ENCODE data around the gene TEX29.

The TEX29 gene

DNA sequence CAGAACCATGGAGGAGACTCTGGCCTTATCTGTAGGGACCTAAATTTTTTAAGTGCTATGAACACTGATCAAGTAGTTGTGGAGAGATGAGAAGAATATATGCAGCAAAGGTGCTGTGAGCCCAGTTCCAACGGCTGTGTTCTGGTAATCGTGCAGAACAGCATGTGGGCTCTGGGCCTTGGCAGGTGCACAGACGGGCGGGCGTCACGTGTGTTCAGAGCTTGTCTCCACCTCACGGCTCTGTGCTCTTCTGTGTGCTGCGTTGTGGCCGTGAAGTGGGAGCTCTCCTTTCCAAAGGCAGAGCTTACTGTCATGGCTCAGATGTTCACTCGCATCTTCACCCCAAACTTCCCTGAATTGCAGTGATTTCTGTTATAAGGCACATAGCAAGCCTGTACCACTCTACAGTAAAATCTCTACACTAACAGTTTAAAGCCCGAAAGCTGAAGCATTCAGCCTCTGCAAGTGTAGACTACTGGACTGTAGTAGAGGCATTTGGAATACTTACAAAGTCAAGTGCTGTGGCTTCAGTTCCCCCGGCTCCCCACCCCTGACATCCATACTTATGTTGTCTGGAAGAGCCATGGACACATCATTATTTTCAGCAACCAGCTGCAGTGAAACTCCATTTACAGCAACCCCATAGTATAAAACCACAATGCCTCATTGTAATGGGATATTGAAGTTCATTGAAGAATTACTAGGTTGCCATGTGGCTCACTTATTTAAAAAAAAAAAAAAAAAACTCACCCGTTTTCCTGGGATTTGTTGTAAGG is 27.5 kb upstream of the TEX29 start:
- DNase-seq, result no peak

DNA sequence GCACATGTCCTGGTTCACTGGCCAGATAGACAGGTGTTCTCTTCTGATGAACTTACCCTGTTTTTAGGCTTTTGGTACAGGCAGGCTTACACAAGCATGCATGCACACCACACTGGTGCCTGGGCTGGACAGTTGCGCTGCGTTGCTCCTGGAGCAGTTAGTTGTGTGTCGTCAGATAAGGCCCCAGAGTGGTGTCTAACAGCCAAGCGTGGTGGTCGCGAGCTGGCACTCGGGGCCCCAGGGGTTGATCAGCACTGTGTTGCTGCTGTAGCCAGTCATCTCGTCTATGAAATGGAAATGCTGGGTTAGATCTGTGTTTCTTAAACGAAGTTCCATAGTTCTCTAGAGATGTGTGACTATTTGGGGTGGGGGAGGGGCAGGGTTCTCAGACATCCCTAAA is 24.6 kb upstream of the TEX29 start:
- DNase-seq, result no peak

GRCh38 chr13:111296417-111296816 is 24.0 kb upstream of the TEX29 start:
- no peak for DNase-seq

DNA sequence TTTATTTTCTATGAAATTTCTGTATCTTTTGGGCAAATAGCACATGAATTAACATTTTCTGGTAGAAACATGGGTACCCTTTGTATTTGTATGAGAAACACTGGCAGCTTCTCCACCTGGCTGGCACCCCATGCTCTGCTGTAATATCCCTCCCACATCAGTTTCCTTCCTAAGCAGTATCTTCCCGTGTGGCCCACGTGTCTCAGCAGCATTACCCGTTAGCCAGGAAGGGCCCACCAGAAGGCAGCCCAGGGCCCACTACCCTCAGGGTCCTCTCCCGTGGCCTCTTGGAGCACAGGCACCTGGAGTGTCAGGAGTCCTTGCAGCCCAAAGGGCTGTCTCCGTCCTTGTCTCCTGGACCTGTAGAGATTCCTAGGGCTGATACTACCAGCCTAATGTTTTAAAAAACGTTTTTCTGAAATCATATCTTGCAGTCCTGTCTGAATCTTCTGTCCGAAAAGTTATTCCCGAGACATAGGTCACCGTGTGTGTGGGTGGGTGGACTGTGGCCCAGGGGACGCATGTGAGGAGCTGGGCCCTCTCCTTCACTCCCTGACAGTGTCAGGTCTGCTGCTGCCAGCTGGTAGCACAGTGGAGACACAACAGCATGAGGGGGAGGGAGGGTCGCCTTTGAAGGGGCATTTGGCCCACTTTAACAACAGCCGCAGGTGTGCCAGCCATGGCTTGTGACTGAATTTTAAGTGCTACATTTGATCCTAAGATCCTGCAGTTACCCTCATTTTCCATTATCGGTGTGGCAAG is 22.0 kb upstream of the TEX29 start:
- no peak for DNase-seq

- peak in 1 of 2 experiments; percentile 37 for DNase-seq
These were observed 18.3 kb upstream of the TEX29 start for GRCh38 chr13:111302045-111302726.

- no peak for DNase-seq
These were observed 16.9 kb upstream of the TEX29 start for GRCh38 chr13:111303559-111303958.

- DNase-seq, result no peak
These were observed 16.3 kb upstream of the TEX29 start for GRCh38 chr13:111304041-111304544.

DNA sequence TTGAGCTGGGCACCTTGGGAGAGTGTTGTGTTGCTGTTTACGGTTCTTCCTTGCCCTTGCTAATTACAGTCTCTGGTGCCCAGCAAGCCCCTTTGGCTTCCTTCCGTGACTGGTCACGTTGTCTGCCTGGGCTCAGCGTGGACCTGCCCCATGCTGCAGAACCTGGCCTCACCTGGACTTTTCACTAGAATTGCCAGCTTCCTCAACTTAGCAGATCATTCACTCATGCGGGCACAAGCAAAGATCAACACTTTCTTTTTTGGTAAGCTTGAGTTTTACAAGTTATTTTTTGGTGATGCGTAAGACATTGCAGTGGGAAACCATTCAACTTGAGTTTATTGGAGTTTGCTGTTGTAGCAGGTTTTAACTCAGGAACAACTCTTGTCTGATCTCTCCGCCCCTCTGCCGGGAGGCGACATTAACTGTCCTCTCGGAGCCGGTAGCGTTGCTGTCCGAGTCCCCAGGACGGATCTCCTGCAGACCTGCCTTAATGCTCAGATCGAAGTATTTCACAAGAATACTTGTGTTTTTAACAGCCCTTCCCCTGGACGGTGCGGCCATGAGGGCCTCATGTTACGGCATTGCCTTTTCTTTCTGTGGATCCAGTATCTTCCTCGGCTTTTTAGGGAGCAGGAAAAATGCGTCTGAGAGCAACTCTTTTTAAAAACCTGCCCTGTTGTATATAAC is 15.7 kb upstream of the TEX29 start:
- no peak for DNase-seq

DNA sequence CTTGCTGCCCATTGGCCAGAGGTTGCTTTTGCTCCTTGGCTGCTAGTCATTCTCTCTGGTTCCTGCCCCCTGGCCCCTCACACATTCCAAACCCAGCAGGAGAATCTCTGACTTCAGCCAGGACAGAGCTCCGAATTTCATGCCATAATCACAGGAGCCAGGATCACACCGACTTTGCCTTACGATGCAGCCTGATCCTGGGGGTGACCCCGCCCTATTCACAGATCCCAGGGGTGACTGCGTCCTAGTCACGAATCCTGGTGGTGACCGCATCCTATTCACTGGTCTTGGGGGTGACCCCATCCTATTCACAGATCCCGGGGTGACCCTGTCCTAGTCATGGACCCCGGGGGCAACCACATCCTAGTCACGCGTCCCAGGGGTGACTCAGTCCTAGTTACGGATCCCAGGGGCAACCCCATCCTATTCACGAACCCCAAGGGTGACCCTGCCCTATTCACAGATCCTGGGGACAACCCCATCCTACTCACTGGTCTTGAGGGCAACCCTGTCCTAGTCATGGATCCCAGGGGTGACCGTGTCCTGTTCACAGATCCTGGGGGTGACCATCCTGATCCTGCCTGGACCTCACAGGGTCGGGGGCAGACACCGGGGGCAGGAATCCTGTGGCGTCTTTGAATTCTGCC is 7.4 kb upstream of the TEX29 start:
- no peak for DNase-seq

- DNase-seq, result no peak
These were observed 6.5 kb upstream of the TEX29 start for GRCh38 chr13:111313911-111314425.

DNA sequence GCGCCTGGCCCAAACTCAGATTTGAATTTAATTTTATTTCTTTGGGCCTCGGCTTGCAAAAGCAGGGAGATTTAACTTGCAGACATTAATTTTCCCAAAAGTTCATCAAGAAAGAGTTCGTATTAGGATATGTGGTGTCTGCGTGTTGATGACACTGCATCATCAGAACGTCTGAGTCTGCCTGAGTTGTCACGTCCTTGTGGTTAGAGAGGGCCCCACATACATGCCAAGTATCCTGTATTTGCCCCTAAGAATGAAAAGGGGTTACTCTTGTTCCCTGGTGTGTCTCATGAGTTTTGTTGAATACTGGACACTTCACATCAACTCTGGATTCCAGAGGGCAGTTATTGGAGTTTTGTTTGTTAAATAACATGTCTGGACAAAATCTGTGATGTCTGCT is 5.6 kb upstream of the TEX29 start:
- no peak for DNase-seq

GRCh38 chr13:111315347-111315995 is 5.0 kb upstream of the TEX29 start:
- DNase-seq, result peak in 1 of 2 experiments; percentile 48

- DNase-seq, result no peak
These were observed 4.2 kb upstream of the TEX29 start for GRCh38 chr13:111316161-111316730.

- no peak for DNase-seq
These were observed 3.3 kb upstream of the TEX29 start for GRCh38 chr13:111317042-111317550.

- no peak for DNase-seq
These were observed 2.7 kb upstream of the TEX29 start for GRCh38 chr13:111317571-111318345.

DNA sequence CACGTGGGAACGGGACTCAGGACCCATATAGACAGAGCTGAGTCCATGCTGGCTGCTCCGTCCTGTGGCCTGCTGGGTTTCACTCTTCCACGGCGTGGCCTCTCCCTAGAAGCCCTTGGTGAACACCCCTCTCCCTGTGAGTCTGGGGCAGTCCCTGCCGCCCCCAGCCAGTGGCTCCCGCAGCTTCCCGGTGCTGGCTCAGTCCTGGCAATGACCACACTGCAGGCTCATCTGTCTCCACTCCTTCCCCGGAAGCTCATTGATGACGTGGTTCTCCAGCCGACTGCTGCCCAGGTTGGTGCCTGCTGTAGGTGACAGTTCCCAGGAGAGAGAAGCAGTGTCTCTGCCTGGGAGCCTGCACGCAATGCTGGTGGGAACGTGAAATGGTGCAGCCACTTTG is 2.1 kb upstream of the TEX29 start:
- no peak for DNase-seq

GRCh38 chr13:111319521-111319920 is 921 bp upstream of the TEX29 start:
- DNase-seq, result no peak

GRCh38 chr13:111322001-111322915 is 1.8 kb downstream of the TEX29 start:
- no peak for DNase-seq

DNA sequence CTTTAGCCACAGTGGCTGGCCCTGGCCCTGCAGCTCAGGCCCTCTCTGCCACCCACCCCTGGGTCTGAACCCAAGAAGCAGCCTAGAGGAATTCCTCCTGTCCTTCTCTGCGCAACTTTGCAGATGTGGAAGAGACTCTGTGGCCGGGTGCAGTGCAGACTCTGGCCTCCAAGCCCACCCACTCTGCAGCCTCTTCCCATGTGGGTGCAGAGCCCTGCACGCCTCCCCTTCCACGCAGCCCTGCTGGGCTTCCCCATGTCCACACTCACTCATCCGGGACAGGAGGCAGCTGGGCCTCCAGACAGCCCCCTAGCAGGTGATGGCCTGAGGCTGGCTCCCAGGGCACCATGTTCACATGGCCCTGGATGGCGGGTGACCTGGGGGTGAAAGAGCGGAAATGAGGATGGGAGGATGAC is 2.5 kb downstream of the TEX29 start:
- no peak for DNase-seq
